ENCODE measurements around the gene VTI1B.

The VTI1B gene

GRCh38 chr14:67673451-67673850 is 981 bp downstream of the VTI1B start:
- H2AFZ ChIP-seq (ENCODE audit: low read depth, low read length, severe bottlenecking) = no peak overlapping the region

GRCh38 chr14:67668559-67668958 is 5.9 kb downstream of the VTI1B start:
- no peak overlapping the region for H3K4me2 ChIP-seq (ENCODE audit: low read depth, low read length, poor library complexity, severe bottlenecking)
- H3K9me2 ChIP-seq (replicated peaks; ENCODE audit: insufficient read depth, low read length) = no peaks in the 10 kb centered on the region
- TF ChIP-seq CTCF (IDR thresholded peaks at IDR 0.05; ENCODE audit: insufficient read depth, low read length, poor library complexity, severe bottlenecking) (no peak), EZH2phosphoT487 (conservative IDR thresholded peaks at IDR 0.05; ENCODE audit: low read length) (no peak)
- H3K9ac ChIP-seq (ENCODE audit: low read length) = no peak overlapping the region
- H3K27ac ChIP-seq (ENCODE audit: low read depth, low read length) = no peak overlapping the region
- H3K36me3 ChIP-seq (ENCODE audit: low read length) = no peaks in the 10 kb centered on the region
- no peaks in the 10 kb centered on the region for H3K27me3 ChIP-seq (ENCODE audit: low read length)
- H3K9me3 ChIP-seq (ENCODE audit: insufficient read depth, low read length) = no peaks in the 10 kb centered on the region
- 0 out of 2 replicates have a peak, but pooled peaks cover 3% of the 10 kb centered on the region for H3F3A ChIP-seq (ENCODE audit: insufficient read depth)
- peaks cover 3% of the 10 kb centered on the region; the same call in 1 of the 2 replicates for H4K20me1 ChIP-seq (ENCODE audit: low read depth, low read length)
- peaks cover 98% of the 10 kb centered on the region for H3K79me2 ChIP-seq (ENCODE audit: insufficient read depth, low read length)
- H3K4me3 ChIP-seq (ENCODE audit: insufficient read depth, low read length, poor library complexity, severe bottlenecking) = no peak overlapping the region
- H2AFZ ChIP-seq (ENCODE audit: low read depth, low read length, severe bottlenecking) = no peak overlapping the region

More at GRCh38 chr14:67673451-67673850, 981 bp downstream of the VTI1B start:
- Histone ChIP-seq H3K27ac (ENCODE audit: low read depth, low read length) (no peak overlapping the region), H3F3A (ENCODE audit: insufficient read depth) (peaks cover 20% of the 10 kb centered on the region), H3K27me3 (ENCODE audit: low read length) (no peaks in the 10 kb centered on the region), H3K9me2 (replicated peaks; ENCODE audit: insufficient read depth, low read length) (no peaks in the 10 kb centered on the region), H3K4me3 (ENCODE audit: insufficient read depth, low read length, poor library complexity, severe bottlenecking) (peak overlapping the region; percentile 74), H3K4me2 (ENCODE audit: low read depth, low read length, poor library complexity, severe bottlenecking) (peak overlapping the region; percentile 97), H3K9me3 (ENCODE audit: insufficient read depth, low read length) (no peaks in the 10 kb centered on the region), H4K20me1 (ENCODE audit: low read depth, low read length) (peaks cover 7% of the 10 kb centered on the region; the same call in 1 of the 2 replicates), H3K36me3 (ENCODE audit: low read length) (no peaks in the 10 kb centered on the region; the same call in 1 of the 2 replicates), H3K9ac (ENCODE audit: low read length) (peak overlapping the region; percentile 74), H3K79me2 (ENCODE audit: insufficient read depth, low read length) (peaks cover 59% of the 10 kb centered on the region)
- no peak for TF ChIP-seq EZH2phosphoT487 (conservative IDR thresholded peaks at IDR 0.05; ENCODE audit: low read length)
- TF ChIP-seq CTCF (IDR thresholded peaks at IDR 0.05; ENCODE audit: insufficient read depth, low read length, poor library complexity, severe bottlenecking) = no peak

GRCh38 chr14:67666750-67667449 is 7.5 kb downstream of the VTI1B start:
- H4K20me1 ChIP-seq (ENCODE audit: low read depth, low read length) = no peaks in the 10 kb centered on the region
- no peaks in the 10 kb centered on the region for H3K27me3 ChIP-seq (ENCODE audit: low read length)
- no peak overlapping the region for H3K4me3 ChIP-seq (ENCODE audit: insufficient read depth, low read length, poor library complexity, severe bottlenecking)
- no peak overlapping the region for H2AFZ ChIP-seq (ENCODE audit: low read depth, low read length, severe bottlenecking)
- no peaks in the 10 kb centered on the region for H3K9me2 ChIP-seq (replicated peaks; ENCODE audit: insufficient read depth, low read length)
- TF ChIP-seq EZH2phosphoT487 (conservative IDR thresholded peaks at IDR 0.05; ENCODE audit: low read length) = no peak
- peak; percentile 53 for TF ChIP-seq CTCF (IDR thresholded peaks at IDR 0.05; ENCODE audit: insufficient read depth, low read length, poor library complexity, severe bottlenecking)
- H3K27ac ChIP-seq (ENCODE audit: low read depth, low read length) = no peak overlapping the region
- H3K79me2 ChIP-seq (ENCODE audit: insufficient read depth, low read length) = peaks cover 95% of the 10 kb centered on the region
- no peak overlapping the region for H3K9ac ChIP-seq (ENCODE audit: low read length)
- H3K9me3 ChIP-seq (ENCODE audit: insufficient read depth, low read length) = no peaks in the 10 kb centered on the region
- 0 out of 2 replicates have a peak, but pooled peaks cover 3% of the 10 kb centered on the region for H3F3A ChIP-seq (ENCODE audit: insufficient read depth)
- H3K4me2 ChIP-seq (ENCODE audit: low read depth, low read length, poor library complexity, severe bottlenecking) = peak overlapping the region; percentile 3
- H3K36me3 ChIP-seq (ENCODE audit: low read length) = no peaks in the 10 kb centered on the region
